COLO829 (cell line): ENCODE data around the gene DDIT3.

Source experiments
- DNase-seq: peaks from one replicate; pipeline ENCODE4 v3.0.0; 2012; ENCODE audit warnings: low spot score

The DDIT3 gene

GRCh38 chr12:57467212-57467874 is 53.0 kb downstream of the DDIT3 start:
- no peak for DNase-seq
